Measurements from ENCODE around the gene RSPO1. TPM values are rescaled to one million over a fixed set of nuclear protein-coding genes. Genes with fewer than 3 reads are reported as not detected.

RSPO1 gene
- total RNA-seq, 1 donor from 2014 or later: 1.4 TPM

DNA sequence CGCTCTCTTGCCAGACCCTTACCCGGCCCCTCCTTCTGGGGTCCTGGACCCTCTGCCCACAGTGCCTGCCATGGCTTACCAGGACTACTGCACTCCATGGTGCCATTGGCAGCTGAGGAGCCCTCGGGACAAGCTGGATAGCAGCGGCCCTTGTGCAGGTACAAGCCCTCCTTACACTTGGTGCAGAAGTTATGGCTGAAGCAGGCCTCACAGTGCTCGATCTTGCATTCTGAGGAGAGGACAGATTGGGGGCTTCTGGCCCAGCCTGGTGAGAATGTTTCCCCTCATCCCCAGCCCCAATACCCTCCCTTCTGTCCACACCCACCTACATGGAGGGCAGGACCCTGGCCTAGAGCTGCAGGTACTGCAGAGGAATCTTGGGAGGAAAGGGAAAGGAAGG is 20.6 kb downstream of the RSPO1 start:
- Mint-ChIP-seq H3K27me3 (peaks cover 70% of the 10 kb centered on the region), H3K9me3 (no peaks in the 10 kb centered on the region), H3K27ac (no peak overlapping the region), H3K4me3 (no peak overlapping the region), H3K36me3 (no peaks in the 10 kb centered on the region), H3K4me1 (ENCODE audit: unreplicated experiment) (no peaks in the 10 kb centered on the region)
- DNase-seq (ENCODE audit: extremely low spot score, unreplicated experiment): no peak
- TF ChIP-seq, protein P1, sequence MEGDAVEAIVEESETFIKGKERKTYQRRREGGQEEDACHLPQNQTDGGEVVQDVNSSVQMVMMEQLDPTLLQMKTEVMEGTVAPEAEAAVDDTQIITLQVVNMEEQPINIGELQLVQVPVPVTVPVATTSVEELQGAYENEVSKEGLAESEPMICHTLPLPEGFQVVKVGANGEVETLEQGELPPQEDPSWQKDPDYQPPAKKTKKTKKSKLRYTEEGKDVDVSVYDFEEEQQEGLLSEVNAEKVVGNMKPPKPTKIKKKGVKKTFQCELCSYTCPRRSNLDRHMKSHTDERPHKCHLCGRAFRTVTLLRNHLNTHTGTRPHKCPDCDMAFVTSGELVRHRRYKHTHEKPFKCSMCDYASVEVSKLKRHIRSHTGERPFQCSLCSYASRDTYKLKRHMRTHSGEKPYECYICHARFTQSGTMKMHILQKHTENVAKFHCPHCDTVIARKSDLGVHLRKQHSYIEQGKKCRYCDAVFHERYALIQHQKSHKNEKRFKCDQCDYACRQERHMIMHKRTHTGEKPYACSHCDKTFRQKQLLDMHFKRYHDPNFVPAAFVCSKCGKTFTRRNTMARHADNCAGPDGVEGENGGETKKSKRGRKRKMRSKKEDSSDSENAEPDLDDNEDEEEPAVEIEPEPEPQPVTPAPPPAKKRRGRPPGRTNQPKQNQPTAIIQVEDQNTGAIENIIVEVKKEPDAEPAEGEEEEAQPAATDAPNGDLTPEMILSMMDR (conservative IDR thresholded peaks at IDR 0.05): no peak

DNA sequence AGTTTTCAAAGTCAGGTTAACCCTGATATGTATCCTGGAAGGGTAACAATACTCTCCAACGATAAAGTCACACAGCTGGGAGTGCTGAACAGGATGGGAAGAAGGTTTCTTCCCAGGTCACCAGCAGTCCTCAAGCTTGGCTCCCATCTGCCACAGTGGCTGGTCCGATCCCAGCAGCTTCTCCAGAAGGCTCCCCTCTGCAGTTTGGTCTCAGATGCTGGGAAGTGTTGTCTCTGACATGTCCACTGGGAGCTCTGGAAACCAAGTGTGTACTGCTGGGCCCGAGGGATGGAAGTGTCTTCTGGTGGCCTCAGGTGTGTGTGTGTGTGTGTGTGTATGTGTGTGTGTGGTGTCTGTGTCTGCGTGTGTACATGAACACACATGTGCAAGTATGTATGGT is 22.5 kb downstream of the RSPO1 start:
- H3K27ac Mint-ChIP-seq: no peak overlapping the region
- H3K36me3 Mint-ChIP-seq: no peaks in the 10 kb centered on the region
- H3K27me3 Mint-ChIP-seq: peaks cover 53% of the 10 kb centered on the region
- no peaks in the 10 kb centered on the region for H3K4me1 Mint-ChIP-seq (ENCODE audit: unreplicated experiment)
- no peaks in the 10 kb centered on the region for H3K9me3 Mint-ChIP-seq
- no peak for DNase-seq (ENCODE audit: extremely low spot score, unreplicated experiment)
- no peak overlapping the region for H3K4me3 Mint-ChIP-seq
- TF ChIP-seq, protein P1 (conservative IDR thresholded peaks at IDR 0.05): no peak

DNA sequence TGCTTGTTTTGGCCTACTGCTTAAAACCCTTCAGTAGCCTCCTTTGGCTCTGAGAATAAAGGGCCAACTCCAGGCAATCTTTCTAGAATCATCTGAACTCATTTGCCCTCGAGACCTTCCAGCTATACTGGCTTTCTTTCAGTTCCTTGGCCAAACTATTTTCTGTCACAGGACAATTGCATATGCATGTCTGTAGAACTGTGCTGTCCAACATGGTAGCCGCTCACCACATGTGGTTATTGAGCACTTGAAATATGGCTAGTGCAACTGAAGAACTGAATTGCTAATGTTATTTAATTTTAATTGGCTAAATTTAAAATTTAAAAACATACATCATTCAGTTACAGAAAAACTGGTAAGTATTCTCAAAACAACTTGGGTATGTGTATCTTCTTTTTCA is 24.7 kb downstream of the RSPO1 start:
- H3K27ac Mint-ChIP-seq: no peak overlapping the region
- no peak for DNase-seq (ENCODE audit: extremely low spot score, unreplicated experiment)
- no peaks in the 10 kb centered on the region for H3K36me3 Mint-ChIP-seq
- H3K9me3 Mint-ChIP-seq: no peaks in the 10 kb centered on the region
- TF ChIP-seq, protein P1 (conservative IDR thresholded peaks at IDR 0.05): no peak
- H3K4me1 Mint-ChIP-seq (ENCODE audit: unreplicated experiment): no peaks in the 10 kb centered on the region
- H3K27me3 Mint-ChIP-seq: peaks cover 32% of the 10 kb centered on the region
- no peak overlapping the region for H3K4me3 Mint-ChIP-seq

DNA sequence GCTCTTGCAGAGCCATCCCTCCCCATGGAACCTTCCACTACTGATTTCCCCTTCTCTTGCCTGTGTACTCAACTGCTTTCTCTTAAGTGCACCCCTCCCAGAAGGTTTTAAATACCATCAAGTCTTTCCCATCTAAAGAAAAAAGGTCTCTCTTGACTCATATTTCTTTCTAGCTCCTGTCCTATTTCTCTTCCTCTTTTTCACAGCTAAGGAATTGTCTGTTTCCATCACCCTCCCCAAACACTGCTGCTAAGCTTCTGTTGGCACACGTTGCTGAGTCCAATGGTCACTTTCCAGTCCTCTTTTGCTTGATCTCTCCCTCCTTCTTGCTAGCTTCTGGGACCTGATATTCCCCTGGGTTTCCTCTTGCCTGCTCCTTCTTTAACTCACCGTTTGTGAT is 25.7 kb downstream of the RSPO1 start:
- H3K4me3 Mint-ChIP-seq: no peak overlapping the region
- no peaks in the 10 kb centered on the region for H3K4me1 Mint-ChIP-seq (ENCODE audit: unreplicated experiment)
- peaks cover 36% of the 10 kb centered on the region for H3K27me3 Mint-ChIP-seq
- H3K27ac Mint-ChIP-seq: no peak overlapping the region
- TF ChIP-seq, protein P1 (conservative IDR thresholded peaks at IDR 0.05): no peak
- H3K36me3 Mint-ChIP-seq: no peaks in the 10 kb centered on the region
- H3K9me3 Mint-ChIP-seq: no peaks in the 10 kb centered on the region
- DNase-seq (ENCODE audit: extremely low spot score, unreplicated experiment): no peak

DNA sequence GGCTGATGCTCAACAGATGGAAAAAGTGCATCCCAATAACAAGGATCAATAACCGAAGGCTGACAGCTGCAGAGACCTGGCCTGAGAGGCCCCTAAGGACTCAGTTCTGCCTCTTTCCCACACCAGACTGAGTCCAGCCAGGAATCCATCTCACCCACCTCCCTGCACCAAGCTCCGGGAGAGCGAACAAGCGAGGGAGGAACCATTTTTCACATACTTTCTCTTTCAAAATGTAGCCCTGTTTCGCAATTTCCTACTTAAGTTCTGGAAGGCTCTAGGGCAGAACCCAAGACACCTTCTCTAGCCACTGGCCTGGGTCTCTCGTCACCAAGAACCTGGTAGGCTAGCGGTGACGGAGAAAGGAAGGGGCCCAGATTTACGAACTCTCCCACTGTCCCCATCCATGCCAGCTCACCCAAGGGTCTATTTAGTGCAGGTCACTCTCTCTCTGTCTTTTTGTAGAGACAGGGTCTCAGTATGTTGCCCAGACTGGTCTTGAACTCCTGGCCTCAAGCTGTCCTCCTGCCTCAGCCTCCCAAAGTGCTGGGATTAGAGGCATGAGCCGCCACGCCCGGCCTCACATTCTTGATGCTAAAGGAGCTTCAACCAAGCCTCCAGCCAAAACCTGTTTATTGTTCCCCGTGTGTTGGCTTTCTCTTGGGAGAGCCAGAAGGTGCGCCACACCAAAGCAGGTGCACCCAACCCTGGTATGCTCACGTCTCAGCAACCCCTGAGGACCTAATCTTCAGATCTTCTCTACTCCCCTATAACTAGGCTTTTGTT is 28.0 kb downstream of the RSPO1 start:
- H3K36me3 Mint-ChIP-seq: no peaks in the 10 kb centered on the region
- H3K4me1 Mint-ChIP-seq (ENCODE audit: unreplicated experiment): peaks cover 5% of the 10 kb centered on the region
- H3K27me3 Mint-ChIP-seq: peaks cover 27% of the 10 kb centered on the region
- no peak overlapping the region for H3K4me3 Mint-ChIP-seq
- TF ChIP-seq, protein P1 (conservative IDR thresholded peaks at IDR 0.05): no peak
- H3K27ac Mint-ChIP-seq: no peak overlapping the region
- DNase-seq (ENCODE audit: extremely low spot score, unreplicated experiment): no peak
- no peaks in the 10 kb centered on the region for H3K9me3 Mint-ChIP-seq
